Measurements from ENCODE around the gene AGPAT1.
A peak's percentile ranks its signal among the peaks of the same experiment; 100 is the strongest.
"Not testable (repeated sequence)": the region's sequence is repeated elsewhere in the genome, so short reads cannot be mapped to it uniquely, and the experiment has no call there.

AGPAT1 gene, protein sequence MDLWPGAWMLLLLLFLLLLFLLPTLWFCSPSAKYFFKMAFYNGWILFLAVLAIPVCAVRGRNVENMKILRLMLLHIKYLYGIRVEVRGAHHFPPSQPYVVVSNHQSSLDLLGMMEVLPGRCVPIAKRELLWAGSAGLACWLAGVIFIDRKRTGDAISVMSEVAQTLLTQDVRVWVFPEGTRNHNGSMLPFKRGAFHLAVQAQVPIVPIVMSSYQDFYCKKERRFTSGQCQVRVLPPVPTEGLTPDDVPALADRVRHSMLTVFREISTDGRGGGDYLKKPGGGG

DNA sequence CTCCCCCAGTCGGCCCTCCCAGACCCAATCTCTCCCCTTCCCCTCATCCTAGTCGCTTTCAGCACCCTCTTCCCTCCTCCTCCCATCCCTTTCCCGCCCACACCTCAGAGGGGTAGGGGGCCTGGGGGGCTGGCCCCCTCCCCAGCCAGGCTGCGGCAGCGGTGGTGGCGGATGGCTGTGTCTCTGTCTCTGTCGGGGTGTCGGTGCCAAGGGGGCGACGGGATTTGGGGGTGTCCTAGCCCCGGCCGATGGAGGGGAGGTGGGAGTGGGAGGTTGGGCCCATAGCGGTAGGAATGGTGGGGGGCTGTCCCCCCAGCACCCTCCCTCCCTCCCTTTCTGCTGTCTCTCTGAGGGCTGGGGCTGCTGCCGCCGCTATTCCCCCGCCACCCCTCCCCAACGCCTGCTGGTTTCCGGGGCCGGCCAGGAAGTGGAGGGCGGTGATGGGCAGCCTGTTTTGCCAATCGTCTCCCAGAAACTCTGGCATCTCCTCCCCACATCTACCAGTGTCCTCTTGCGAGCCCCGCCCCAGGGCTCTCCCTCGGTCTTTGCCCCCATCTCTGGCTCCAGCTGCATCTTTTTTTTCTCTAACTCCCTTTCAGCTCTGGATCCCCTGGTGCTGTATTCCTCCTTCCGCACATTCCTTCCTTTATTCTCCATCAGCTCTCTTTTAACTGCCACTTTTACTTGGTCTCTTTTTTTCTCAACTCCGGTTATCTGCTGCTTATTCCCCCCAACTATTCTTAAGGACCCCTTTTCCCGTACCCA, at the start of gene AGPAT1:
TSS of gene AGPAT1 (minus strand) at position 374 of the 765 bp plus-strand sequence. CDS start 4,588 bp downstream, outside the sequence.
- peak; percentile 96 for DNase-seq

DNA sequence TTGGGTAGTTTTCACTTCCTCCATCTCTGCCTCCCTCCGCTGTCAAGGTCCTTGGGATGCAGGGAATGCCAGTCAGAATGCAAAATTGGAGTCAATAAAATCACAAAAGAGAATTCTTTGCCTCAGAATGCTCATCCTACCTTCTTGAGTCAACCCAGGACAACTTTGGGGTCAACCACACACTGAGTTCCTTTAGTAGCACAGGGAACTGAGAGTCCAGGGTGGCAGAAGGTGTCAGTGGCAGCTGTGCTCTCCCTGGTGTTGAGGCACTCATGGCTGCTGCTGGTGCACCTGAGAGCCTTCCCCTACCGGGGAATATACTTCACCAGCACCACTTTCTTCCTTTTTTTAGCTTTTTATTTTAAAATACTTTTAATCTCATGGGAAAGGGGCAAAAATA, 48.8 kb upstream of the AGPAT1 start:
- DNase-seq: no peak

DNA sequence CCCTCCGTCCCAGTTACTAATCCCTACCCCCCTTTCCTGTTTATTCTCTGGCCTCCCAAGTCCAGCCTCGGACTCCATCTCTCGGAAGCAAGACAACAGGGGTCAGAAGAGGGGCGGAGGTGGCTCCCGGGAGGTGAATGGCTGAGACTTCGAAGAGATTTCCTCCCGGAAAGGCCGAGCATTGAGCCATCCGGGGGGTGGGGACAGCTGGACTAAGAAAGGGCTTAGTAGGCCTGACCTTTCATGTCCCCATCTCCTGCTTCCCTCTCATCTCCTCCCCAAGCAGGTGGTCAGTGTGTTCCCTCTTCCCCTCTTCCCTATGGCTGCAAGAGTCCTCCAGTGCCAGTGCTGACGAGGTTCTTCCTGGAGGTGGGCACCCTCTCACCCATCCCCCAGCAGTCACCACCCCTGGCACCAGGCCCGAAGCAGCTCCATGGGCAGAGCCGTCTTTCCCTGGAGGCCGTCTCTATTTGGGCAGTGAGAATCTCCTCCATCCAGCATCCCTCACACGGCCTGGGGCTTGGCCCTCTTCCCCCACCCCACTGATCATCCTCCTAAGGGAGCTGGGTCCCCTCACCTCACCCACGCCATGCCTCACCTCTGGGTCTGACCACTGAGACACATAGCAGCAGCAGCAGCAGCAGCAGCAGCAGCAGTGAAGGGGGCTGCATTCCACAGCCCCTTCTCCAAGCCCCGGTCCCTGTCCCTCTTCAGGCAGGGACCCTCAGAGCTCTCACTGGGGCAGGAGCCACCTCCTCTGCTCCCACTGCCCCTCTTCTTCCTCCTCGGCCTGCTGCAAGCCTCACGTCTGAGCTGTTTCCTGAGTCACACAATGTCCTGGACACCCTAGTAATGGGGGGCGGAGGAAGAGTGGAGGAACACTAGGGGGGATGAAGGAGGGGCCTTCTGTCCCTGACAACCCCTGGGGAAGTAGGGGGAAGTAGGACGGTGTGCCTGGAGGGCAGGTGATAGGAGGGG, 47.7 kb upstream of the AGPAT1 start, which contains the start of gene NOTCH4:
TSS of gene NOTCH4 (minus strand) at position 810 of the 978 bp plus-strand sequence. CDS start at position 671, 139 bp downstream.
- no peak for DNase-seq

DNA sequence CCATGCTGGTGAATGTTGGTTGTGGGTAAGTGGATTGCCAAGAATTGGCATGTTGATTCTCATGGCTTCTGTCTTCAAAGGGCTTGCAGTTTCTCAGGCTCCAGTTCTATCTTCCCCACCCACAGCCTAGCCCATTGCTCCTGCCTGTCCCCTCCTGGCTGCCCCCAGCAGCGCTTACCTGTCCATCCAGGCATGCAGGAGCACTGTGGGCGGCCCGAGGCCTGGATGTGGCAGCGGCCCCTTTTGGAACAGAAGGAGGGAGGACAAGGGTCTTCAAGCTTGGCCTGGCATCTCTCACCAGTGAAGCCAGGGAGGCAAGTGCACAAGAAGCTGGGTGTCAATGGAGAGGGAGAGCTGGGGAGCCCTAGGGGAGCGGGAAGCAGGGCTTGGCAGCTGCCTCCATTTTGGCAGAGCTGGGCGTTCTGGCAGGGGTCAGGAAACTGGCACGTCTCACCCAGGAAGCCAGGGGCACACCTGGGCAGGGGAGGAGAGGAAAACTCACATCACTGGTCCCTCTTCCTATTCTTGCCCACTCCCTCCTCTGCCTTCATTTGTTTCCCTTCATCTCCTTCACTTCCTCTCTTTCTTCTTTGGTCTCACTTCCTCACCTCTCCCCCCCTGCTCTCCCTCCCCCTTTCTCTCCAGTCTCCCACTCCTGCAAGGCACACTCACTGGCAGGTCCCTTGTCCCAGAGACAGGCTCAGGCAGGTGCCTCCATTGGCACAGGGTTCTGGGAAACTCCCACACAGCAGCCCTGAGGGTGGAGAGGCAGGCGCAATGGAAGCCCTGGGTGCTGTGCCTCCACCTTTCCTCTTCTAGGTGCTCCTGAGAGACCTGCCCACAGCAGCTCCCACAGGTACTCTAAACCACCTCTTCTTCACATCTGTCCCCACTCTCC, 46.7 kb upstream of the AGPAT1 start:
- no peak for DNase-seq

DNA sequence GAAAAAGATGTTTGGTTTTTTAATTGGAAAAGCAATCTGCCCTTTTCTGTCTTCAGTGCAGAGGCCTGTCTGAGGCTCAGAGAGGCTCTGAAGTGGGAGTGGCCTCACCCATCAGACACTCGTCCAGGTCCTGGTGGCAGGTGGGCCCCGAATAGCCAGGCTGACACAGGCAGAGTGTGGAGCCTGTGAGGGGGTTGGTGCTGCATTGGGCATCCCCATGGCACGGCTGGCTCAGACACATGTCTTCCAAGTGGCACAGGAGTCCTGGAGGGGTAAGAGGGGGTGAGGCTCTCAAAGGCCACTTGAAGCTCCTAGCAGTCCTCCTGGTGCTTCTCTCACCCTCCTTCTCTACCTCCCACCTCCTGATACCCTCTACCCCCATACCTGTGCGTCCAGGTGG, 44.1 kb upstream of the AGPAT1 start:
- no peak for DNase-seq

DNA sequence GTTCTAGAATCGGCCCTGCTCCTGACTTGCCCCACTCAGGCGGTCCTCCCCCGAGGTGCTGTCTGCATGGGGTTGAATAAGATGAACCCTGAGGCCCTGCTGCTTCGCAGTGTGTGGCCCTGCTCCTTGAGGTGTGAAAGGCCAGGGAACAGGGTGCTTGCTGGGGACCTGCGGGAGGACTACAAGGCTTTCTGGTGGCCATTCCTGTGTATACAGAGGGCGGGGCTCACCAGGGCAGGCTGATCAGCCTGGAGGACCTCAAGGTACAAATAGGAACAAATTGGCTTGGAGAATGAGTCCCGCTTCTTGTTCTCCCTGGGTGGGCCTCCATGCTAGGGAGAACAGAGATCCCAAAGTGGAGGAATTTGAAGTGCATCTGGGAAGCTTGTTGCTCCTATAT, 42.3 kb upstream of the AGPAT1 start:
- DNase-seq: no peak

DNA sequence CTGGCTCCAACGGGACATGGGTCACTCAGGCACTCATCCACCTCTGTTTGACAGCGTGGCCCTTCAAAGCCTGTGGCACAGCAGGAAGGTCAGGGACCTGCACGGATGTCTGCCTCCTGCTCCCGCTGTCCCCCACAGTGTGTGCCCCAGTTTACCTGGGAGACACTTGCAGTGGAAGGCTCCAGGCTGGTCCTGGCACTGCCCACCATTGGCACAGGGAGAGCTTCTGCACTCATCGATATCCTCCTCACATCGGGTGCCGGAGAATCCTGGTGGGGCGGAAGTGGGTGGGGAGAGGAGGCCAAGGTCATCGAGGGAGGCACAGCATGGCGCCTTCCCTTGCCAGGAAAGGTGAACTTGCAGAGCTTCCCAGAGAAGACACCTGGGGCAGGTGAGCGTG, 41.1 kb upstream of the AGPAT1 start:
- DNase-seq: no peak

DNA sequence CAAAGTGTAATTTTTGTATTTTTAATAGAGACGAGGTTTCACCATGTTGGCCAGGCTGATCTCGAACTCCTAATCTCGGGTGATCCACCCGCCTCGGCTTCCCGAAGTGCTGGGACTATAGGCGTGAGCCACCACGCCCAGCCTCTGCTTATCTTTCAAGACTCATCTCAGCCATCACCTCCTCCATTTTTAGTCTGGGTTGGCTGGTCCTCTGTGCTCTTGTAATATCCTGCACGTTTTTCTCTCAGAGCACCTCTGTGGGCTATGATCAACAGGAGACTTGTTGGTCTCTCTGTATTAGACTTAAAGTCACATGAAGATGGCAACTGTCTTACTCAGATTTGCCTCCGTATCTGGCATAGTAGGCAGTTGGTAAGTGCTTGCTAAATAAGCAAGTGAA, 40.4 kb upstream of the AGPAT1 start:
- DNase-seq: no peak

DNA sequence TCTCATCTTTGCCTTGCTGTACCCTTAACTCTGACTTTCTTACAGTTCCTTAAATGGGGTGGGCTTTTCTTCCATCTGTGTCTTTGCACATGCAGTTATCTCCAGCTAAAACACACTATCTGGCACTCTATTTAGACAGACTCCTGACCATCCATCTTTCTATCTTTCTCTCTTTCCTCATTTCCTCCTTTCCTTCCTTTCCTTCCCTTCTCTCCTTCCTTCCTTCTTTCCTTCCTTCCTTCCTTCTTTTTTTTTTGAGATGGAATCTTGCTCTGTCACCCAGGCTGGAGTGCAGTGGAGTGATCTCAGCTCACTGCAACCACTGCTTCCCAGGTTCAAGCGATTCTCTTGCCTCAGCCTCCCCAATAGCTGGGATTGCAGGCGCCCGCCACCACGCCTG, 39.7 kb upstream of the AGPAT1 start:
- DNase-seq: no peak

DNA sequence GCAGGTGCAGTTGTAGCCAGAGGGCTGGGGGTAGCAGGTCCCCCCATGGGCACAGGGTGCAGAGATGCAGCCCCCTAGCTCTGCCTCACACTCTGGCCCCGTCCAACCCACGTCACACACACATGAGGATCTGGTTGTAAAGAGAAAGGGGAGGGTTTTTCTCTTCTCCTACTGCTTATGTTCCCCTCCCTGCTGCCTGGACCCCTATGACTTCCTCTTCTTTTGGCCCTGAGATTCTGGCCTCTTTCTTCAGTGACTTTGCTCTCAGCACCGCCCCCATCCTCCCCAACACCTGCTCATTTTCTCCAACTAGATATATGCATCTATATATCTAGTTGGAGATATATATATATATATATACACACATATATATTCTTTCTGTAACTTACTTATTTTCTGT, 38.2 kb upstream of the AGPAT1 start:
- no peak for DNase-seq

DNA sequence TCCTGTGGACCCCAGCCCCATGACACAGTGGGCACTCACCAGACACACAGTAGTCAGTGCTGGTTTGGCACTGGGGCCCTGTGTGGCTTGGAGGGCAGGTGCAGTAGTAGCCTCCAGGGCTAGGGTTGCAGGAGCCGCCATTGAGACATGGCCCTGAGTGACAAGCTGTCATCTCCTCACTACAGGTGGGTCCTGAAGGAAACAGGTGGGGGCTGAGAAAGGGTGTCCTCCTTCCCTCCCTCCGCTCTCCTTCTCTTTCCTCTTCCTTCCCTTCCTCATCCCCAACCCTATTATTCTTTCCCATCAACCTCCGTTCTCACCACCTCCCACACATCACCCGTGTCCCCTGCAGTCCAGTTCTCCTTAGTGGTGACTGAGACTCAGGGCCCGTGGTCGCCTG, 37.8 kb upstream of the AGPAT1 start:
- no peak for DNase-seq

DNA sequence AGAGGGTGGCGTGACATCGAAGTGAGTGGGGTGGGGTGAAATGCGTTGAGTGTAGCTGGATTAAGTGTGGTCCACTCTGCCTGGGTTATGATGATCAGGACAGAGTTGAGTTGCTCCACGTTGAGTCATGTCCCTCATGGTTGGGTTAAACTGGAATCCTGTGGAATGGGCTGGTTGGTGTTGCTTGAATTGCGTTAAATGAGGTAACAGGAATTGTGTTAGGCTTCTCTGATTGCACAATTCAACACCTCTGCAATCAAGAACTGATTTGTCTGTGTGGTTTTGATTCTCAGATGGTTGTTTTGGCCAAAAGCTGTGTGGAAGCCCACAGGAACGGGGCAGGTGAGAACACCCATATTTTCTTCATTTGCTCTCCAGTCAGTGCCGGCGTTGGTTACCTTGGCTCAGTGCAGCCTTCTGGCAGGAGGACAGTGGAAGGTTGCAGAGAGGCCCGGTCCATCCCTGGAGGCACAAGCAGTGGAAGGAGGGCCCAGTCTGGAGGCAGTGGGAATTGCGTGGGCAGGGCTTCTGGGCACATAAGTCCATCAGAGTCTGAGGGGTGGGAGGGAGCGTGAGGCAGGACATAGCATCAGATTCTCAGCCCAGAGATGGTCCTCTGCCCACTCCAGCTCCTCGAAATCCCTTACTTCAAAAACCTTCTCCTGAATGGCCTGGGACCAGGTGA, 36.3 kb upstream of the AGPAT1 start:
- DNase-seq: no peak

DNA sequence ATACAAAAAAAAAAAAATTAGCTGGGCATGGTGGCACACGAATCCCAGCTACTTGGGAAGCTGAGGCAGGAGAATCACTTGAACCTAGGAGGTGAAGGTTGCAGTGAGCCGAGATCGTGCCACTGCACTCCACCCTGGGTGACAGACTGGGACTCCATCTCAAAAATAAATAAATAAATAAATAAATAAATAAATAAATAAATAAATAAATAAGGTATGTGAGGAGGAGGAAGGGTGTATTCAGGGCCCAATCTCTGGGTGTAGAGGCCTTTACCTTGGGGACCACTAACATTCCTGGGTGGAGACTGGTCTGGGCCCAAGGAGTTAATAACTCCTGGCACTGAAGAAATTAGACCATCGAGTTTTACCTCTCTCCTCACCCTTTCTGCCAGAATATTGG, 35.5 kb upstream of the AGPAT1 start:
- DNase-seq: not testable (repeated sequence)

DNA sequence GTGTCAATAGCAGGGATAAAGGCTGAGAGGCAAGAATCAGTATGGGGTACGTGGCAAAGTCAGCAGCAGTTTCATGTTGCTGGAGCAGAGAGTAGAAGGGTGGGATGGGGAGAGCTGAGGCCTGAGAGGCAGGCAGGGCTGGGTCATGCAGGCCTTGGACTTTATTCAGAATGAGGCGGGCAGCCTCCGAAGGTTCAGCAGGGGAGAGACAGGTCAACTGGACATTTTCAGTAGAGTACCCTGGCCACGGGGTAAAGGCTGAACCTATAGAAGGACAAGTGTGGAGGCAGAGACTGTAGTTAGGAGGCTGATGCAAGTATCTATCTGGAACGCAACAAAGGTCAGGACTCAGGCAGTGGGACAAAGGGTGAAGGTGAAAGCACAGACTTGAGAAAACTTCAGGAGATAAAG, 34.3 kb upstream of the AGPAT1 start:
- DNase-seq: no peak

DNA sequence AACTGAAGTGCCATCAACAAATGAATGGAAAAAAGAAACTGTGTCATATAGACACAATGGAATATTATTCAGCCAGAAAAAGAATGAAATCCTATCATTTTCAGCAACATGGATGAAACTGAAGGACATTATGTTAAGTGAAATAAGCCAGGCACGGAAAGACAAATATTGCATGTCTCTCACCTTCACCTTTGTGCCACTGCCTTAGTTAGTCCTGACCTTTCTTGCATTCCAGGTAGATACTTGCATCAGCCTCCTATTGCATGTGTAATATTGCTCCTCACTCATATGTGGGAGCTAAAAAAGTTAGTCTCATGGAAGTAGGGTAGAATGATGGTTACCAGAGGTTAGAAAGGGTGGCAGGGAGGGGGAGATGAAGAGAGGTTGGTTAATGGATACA, 33.1 kb upstream of the AGPAT1 start:
- DNase-seq: no peak

DNA sequence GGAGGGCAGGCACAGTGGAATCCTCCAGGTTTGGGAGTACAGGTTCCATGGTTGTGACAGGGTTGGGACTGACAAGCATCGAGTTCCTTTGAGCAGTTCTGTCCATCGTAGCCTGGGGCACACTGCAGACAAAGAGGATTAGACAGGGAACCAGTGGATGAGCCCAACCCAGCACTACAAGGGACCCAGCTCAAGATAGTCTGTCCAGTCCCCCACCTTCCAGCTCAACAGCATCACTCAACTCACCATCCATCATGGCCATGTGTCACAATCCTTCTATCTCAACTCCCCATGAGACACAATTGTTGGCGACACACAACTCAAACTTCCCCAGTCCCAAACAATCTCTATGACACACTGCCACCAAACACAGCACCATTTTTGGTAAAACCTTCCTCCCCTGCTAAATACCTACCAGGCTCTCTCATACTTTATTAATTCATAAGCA, 28.4 kb upstream of the AGPAT1 start:
- DNase-seq: no peak

DNA sequence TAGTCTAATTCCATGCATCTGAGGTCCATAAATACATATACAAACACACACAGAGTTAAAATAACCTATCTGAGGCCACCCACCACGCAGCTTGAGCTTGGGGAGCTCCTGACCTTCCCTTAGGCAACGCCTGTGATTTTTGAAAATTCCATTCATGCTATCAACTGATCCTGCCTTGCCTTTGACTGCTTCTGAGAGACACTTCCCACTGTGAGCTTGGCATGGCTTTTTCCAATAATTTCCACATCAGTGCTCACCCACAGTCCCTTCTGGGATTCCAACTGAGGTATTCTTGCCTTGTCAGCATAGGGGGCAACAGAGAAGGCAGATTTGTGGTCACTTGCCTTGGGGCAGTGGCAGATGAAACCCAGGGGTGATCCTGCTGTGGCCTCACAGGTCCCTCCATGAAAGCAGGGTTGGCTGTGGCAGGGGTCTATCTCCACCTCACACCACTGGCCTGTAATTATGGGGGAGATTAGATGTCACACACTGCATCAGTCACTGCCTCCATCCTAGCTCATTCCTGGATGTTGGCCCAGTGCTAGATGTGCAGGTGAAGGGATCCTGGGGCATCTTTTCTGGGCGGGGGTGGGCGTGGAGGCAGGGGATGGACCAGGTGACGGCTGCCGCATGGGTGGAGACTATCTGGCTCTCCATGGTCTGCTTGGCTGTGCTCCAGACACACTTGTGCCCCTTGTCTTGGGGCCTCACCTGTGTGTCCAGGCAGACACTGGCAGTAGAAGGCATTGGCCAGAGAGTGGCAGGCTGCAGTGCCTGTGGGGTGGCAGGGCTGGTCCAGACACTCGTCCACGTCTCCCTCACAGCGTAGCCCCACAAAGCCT, 27.8 kb upstream of the AGPAT1 start:
- DNase-seq: no peak

DNA sequence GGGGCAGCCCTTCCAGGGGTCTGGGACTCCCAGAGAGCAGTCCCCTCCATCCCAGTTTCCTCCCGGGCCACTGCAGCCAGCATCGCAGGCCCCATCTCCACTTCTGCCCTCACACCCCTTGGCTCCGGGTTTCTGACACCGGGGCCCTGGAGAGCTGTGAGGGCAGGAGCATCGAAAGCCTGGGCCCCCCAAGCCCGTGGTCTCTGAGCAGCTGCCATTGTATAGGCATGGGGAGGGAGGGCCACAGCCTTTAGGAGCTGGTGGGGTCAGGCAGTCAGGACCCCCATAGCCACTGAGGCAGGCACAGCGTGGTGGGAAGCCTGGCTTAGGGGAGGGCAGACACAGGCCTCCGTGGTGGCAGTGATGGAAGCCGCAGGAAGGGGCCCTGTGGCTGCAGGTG, 26.3 kb upstream of the AGPAT1 start:
- DNase-seq: no peak

DNA sequence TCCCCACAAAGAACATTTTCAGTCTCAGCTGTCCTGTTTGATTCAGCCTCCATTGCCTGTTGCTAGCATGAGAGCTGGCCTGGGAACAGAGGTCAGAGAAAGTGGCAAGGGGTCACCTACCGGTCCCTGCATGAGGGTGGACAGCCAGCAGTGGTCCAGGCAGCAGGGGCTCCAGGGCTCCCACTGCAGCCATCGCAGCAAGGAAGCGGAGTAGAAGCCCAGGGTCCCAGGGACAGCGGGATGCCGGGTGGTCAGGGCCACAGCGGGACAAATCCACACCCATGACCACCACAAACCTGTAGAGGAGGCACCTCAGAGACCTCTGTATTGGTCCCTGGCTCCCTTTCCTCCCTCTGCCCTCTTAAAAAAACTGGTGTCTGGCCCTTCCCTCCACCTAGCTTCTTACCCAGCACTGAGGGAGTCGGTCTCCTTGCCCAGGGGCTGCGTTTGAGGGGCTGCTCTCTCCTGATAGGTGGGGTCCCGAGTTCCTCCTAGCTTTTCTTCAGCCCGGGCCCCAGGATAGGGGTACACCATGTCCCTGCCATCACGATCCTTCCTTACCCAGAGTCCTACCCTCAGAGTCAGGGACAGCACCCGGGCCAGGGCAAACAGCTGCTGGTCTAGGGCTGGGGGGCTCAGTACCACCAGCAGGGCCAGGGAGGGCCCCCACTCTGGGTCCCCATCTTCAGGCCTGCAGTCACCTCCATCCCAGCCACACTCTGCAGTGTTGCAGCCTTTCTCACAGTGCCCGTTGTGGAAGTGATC, 25.0 kb upstream of the AGPAT1 start:
- no peak for DNase-seq

DNA sequence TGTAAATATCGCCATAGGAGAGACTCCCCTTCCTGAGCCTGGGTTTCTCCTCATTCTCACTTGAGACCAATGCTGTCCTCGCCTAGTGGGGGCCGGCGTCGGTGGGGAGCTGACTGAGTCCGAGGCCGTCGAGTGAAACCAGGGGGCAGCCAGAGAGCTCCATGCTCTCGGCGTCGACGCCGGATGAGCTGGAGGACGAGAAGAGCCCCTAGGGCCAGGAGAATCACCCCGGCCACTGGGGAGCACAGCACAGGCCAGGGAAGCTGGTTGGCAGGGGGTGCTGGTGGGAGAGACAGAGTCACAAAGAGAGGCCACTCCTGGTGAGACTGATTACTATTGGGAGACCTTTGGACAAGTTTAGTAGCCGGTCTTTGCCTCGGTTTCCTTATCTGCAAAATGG, 23.0 kb upstream of the AGPAT1 start:
- no peak for DNase-seq

Data from CD4-positive, alpha-beta T cell treated with Interleukin-6 for 4 hours (primary cell).